Mesothelial cell of epicardium (in vitro differentiated cells): ENCODE data around the gene NCLN. TPM values are rescaled to one million over a fixed set of nuclear protein-coding genes. Genes with fewer than 3 reads are reported as not detected.

Source experiments
- DNase-seq, 2 experiments: peaks; one replicate each; pipeline ENCODE4 v3.0.0; 2021; ENCODE audit warnings: low spot score in 2 of 2; ENCODE audit not compliant: unreplicated experiment in 2 of 2
- H3K27ac Mint-ChIP-seq: 2 replicates; pipeline ENCODE4 v1.8.0; 2021; ENCODE audit warnings: mixed read lengths
- H3K27me3 Mint-ChIP-seq: 2 replicates; pipeline ENCODE4 v1.8.0; 2021; ENCODE audit warnings: low read depth, mixed read lengths
- H3K36me3 Mint-ChIP-seq: 2 replicates; pipeline ENCODE4 v1.8.0; 2021; ENCODE audit warnings: mixed read lengths
- H3K4me1 Mint-ChIP-seq: 2 replicates; pipeline ENCODE4 v1.8.0; 2021; ENCODE audit warnings: mixed read lengths
- H3K4me3 Mint-ChIP-seq: 2 replicates; pipeline ENCODE4 v1.8.0; 2021; ENCODE audit warnings: mild to moderate bottlenecking, moderate library complexity, mixed read lengths
- H3K9me3 Mint-ChIP-seq: 2 replicates; pipeline ENCODE4 v1.8.0; 2021; ENCODE audit warnings: mixed read lengths
- total RNA-seq: library from RNA; stranded (reverse); gene quantifications from 3 replicates; pipeline ENCODE4 v1.2.1, GENCODE V29; 2021
- TF ChIP-seq, protein P1 (sequence below): fragments of 200-600 bp; sonication (generic); IDR thresholded peaks from one replicate; pipeline ENCODE4 v1.5.0; 2021; ENCODE audit warnings: antibody characterized with exemption; ENCODE audit not compliant: unreplicated experiment

The NCLN gene
- total RNA-seq, 1 donor from 2014 or later, result 51.2 TPM

DNA sequence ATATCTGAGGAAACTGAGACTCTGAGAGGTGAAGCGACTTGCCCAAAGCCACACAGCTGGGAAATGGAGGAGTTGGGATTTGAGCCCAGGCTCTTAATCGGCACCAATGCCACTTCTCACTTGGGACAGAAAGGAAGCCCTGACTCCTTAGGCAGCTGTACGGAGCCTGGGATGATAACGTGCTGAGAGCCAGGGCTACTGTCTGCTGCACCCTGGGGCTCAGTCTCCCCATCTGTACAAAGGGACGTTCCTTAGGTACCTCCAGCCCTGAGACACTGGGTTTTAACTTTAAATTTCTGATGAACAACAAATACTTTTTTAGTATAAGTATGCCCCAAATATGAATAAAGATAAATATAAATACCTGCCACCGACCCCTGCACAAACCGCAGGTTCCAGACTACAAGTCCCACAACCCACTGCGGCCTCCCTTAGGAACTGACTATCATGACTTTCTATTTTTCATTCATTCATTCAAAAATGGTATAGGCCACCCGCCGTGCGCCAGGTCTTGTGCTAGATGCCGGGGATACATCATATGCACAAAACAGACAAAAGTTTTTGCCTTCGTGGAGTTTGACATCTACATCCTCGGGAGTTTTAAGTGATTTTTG, 776 bp upstream of the NCLN start:
- TF ChIP-seq, protein P1, sequence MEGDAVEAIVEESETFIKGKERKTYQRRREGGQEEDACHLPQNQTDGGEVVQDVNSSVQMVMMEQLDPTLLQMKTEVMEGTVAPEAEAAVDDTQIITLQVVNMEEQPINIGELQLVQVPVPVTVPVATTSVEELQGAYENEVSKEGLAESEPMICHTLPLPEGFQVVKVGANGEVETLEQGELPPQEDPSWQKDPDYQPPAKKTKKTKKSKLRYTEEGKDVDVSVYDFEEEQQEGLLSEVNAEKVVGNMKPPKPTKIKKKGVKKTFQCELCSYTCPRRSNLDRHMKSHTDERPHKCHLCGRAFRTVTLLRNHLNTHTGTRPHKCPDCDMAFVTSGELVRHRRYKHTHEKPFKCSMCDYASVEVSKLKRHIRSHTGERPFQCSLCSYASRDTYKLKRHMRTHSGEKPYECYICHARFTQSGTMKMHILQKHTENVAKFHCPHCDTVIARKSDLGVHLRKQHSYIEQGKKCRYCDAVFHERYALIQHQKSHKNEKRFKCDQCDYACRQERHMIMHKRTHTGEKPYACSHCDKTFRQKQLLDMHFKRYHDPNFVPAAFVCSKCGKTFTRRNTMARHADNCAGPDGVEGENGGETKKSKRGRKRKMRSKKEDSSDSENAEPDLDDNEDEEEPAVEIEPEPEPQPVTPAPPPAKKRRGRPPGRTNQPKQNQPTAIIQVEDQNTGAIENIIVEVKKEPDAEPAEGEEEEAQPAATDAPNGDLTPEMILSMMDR, result no peak
- no peaks in the 10 kb centered on the region for H3K36me3 Mint-ChIP-seq
- H3K27ac Mint-ChIP-seq, result peak overlapping the region; percentile 97
- no peak for DNase-seq
- H3K9me3 Mint-ChIP-seq, result no peaks in the 10 kb centered on the region
- no peaks in the 10 kb centered on the region for H3K27me3 Mint-ChIP-seq
- peak overlapping the region; percentile 99 for H3K4me3 Mint-ChIP-seq
- peaks cover 9% of the 10 kb centered on the region for H3K4me1 Mint-ChIP-seq

DNA sequence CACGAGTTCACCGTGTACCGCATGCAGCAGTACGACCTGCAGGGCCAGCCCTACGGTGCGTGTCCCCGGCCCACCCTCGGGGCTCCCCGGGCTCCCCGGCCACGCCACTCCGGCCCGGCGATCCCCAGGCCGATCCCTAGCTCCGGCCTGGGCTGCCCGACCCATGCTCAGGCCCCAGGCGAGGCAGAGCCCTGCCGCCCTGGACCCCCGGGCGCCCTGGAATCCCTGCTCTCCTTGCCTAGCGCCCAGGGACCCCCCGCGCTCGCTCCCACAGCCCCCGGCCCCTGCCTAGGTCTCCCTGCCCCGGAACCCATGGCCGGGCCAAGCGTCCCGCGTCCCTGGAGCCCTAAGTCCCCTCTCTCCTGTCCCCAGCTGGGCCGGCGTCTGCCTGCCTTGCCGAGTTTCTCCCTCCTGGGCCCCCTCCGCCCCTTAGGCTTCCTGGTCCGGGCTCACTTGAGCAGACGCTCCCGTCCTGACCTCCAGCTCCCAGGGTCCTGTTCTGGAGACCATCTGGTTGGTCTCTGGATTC, 494 bp downstream of the NCLN start:
- DNase-seq, result no peak

DNA sequence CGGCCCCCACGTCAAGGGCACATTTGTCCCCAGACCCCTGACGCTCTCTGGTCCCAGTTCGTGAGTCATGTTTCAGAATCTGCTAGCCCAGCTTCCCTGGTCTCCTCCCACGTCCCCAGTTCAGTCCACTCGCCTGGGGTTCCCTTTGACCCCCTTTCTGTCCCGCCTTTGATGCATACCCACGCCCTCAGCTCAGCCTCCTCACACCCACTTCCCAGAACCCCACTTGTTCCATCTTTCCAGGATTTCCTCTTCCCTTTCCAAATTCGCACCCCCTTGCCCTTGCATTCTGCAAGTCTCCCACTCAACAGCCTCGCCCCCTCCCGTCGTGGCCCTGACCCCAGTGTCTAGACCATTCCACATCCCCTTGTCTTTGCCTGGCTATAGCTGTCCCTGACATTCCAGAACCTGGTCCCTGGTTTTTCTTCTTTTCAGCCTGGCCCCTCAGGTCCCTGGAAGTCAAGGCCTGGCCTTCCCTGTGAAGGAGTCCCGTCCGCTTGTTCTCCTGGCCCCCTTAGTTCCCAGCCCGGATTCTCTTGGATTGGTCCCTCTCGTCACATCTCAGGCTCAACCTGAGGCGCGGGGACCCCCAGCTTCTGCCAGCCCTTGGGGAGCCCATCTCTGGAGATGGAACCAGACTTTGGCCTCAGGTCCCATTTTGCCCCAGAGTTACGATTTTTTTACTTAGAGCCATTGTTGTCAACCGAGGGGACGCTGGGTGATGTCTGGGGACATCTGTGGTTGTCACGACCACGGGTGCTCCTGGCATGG, 1.3 kb downstream of the NCLN start:
- Mint-ChIP-seq H3K4me1 (peaks cover 9% of the 10 kb centered on the region), H3K27ac (peak overlapping the region; percentile 66), H3K36me3 (peaks cover 4% of the 10 kb centered on the region), H3K9me3 (no peaks in the 10 kb centered on the region), H3K27me3 (no peaks in the 10 kb centered on the region), H3K4me3 (peak overlapping the region; percentile 81)
- TF ChIP-seq, protein P1, result no peak
- DNase-seq, result no peak

More for the DNA sequence above, 494 bp downstream of the NCLN start:
- TF ChIP-seq, protein P1, result no peak
- H3K36me3 Mint-ChIP-seq, result peaks cover 4% of the 10 kb centered on the region
- H3K27ac Mint-ChIP-seq, result peak overlapping the region; percentile 66
- no peaks in the 10 kb centered on the region for H3K27me3 Mint-ChIP-seq
- peaks cover 9% of the 10 kb centered on the region for H3K4me1 Mint-ChIP-seq
- no peaks in the 10 kb centered on the region for H3K9me3 Mint-ChIP-seq
- peak overlapping the region; percentile 81 for H3K4me3 Mint-ChIP-seq

DNA sequence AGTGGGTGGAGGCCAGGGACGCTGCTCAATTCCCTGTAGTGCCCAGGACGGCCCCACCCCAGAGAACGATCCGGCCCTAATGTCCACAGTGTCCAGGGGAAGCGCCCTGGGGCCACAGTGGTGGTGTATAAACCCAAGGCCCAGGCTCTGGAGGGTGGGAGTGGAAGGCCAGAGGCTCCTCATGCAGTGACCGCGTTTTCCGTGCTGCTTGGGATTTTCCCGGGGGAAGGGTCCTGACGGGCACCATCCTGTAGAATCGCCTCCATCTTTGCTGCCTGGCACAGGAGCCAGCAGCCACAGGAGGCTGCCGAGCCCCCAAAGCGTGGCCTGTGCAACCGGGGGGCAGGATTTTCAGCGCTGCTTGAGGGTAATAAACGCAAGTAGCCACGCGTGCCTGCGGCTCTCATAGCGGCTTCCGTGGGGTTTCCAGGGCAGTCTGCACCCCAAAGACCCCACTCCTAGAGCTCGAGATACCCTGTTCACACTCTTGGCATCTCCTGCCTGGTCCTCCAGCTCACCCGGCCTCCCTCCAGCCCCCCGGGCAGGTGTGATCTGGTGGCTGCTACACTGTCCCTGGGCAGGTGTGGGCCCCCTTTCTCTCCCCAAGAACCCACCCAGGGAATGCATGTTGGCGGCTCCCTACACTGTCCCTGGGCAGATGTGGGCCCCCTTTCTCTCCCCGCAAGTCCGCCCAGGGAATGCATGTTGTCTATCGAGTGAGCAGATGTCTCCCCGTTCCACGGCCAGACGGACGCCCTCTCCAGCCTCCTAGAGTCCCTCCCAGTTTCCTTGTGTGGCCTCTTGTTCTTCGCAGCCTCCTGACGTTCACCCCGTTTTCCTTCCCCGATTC, 2.2 kb downstream of the NCLN start:
- no peak for DNase-seq
- H3K27me3 Mint-ChIP-seq, result no peaks in the 10 kb centered on the region
- peaks cover 9% of the 10 kb centered on the region for H3K4me1 Mint-ChIP-seq
- H3K27ac Mint-ChIP-seq, result no peak overlapping the region
- H3K9me3 Mint-ChIP-seq, result no peaks in the 10 kb centered on the region
- H3K36me3 Mint-ChIP-seq, result peaks cover 4% of the 10 kb centered on the region
- TF ChIP-seq, protein P1, result no peak
- peak overlapping the region; percentile 81 for H3K4me3 Mint-ChIP-seq
